A172 (cell line): ENCODE results near the gene PLXNA1. TPM values are rescaled to one million over a fixed set of nuclear protein-coding genes. Genes with fewer than 3 reads are reported as not detected.

Source experiments
- DNase-seq: peaks from one replicate; pipeline ENCODE4 v3.0.0-alpha.2; 2015; ENCODE audit warnings: low spot score
- total RNA-seq: library from RNA; depleted of rRNA; stranded (reverse); fragments of >200 nt; shearing (Covaris generic); gene quantifications from 2 replicates; pipeline ENCODE4 v1.2.3, GENCODE V29; 2014

The PLXNA1 gene
- total RNA-seq, 1 experiment from 2014 or later = 51.3 TPM

DNA sequence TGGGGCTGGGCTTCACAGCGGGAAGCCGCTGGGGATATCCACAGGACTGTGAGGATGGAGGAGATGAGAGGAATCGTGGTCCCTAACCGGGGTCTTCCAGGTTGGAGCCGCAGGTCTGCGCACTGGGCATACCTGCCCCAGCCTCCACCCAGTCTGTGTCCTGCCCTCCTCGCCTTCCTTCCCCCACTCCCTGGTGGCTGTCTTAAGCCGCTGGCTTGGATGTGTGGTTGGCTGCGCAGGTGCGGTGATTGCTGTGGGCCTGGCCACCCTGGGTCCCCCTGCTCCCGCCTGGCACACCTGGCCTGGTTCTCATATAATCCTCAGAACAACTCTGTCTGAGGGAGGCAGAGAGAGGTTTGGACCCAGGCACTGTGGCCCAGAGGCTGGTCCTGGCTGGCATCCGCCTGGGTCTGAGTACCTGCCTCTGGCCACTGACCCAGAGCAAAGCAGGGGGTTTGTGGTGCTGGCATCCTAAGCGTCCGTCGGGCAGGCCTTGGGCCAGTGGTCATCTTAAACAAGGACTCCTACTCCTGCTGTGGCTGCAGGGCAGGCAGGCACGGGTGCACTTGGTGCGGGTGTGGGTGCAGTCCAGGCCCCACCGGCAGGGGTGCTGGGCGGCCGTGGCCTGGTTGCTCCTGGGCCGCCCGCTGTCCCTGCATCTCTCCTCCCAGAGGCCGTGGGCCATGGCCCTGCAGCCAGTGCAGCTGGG, 18.7 kb downstream of the PLXNA1 start:
- no peak for DNase-seq

DNA sequence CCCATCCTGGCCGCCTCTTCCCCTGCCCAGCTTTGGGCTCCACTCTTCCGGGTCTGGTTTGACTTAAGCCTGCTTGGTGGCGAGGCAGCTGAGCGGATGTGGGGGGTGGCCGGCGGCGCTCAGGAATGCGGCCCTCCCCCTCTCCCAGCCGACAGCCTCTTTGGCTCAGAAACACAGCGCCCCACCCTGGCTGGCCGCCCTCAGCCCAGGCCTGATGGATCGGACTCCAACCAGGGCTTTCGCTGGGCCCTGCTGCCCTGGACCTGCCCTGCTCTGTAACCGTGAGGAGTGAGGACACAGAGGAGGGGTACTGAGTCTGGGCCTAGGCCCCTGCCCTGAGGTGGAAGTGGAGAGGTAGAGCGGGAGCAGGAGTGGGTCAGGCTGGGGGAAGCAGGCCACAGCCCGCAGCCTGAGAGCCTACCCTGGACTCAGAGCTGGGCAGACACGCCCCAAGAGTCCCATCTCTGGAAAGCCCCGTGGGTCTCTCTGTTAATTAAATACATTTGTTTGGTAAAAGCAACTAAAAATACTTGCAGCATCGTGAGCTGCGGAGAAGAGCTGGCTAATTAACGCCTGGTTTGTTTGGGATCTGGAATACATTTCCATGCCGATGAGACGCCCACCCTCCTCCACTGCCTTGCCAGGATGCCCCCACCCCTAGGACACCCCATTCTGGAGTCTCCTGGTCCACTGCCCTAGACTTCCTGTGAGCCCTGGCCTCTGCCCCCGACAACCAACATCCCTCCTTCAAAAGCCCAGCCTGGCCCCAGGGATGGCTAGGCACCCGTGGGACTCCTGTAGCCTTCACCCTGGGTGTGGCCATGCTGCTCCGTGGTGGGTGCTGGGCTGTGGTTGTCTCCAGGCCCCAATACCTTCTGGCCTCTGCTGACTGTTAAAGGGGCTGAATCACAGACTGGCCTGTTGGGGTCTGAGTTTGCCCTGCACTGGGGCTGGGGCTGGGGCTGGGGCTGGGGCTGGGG, 19.6 kb downstream of the PLXNA1 start:
- DNase-seq = peak; percentile 93

DNA sequence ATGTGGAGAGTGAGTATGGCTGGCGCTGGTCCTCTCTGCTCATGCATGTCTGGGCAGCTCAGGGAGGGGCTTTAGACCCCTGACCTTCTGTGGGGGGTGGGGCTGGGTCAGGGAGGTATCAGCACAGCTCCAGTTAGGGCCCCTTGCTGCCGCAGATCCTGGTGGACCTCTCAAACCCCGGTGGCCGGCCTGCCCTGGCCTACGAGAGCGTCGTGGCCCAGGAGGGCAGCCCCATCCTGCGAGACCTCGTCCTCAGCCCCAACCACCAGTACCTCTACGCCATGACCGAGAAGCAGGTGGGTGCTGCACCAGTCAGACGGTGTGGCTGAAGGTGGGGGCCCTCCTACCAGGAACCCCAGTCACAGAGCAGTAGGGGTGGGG, 20.2 kb downstream of the PLXNA1 start:
- no peak for DNase-seq

DNA sequence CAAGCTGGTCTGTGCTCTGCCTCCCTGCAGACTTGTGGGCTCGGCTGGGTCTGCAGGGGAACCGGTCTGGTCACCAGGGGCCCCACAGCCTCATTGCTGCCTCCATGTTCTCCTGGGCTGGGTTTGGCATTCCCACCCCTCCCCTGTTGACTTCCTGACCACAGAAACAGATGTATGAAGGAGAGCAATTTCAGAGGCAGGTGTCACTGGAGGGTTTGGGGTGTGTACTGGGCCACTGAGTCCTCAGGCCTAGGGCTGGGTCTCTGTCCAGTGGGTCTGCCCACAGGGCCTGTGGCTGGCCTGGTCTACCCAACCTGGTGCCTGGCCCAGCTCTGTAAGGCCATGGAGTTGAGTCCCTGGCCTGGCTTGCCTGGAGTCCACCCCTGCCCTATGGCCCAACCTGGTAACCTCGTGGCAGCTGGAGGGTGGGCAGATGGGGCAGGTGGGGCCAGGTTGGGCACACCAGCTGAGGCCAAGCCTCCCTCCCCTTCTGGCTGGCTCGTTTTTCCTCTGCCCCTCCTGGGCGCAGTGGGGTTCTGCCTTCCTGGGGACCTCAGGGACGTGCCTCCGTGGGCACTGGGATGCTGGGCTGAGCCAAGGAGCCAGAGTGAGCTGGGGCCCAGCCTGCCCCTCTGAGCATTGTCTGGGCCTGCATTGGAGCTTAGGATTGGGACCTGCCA, 20.8 kb downstream of the PLXNA1 start:
- DNase-seq = no peak

DNA sequence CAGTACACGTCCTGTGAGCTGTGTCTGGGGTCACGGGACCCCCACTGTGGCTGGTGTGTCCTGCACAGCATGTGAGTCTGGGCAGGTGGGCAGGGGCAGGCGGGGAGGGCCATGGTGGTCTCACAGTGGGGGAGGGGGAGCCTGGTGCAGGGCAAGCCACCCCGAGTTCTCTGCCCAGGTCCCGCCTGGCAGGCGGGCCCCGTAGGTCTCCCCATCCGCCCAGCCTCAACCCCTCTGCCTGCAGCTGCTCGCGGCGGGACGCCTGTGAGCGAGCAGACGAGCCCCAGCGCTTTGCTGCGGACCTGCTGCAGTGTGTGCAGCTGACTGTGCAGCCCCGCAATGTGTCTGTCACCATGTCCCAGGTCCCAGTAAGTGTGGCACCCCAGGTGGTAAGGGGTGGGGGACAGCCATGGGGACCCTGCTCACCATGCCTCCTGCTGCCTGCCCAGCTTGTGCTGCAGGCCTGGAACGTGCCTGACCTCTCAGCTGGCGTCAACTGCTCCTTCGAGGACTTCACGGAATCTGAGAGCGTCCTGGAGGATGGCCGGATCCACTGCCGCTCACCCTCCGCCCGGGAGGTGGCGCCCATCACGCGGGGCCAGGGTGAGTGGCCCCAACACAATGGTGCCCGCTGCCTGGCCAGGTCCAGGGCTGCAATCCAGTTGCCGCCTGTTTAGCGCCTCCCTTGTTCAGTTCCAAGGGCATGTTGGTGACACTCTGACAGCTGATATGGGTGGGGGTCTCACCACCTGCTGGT, 21.9 kb downstream of the PLXNA1 start:
- no peak for DNase-seq

DNA sequence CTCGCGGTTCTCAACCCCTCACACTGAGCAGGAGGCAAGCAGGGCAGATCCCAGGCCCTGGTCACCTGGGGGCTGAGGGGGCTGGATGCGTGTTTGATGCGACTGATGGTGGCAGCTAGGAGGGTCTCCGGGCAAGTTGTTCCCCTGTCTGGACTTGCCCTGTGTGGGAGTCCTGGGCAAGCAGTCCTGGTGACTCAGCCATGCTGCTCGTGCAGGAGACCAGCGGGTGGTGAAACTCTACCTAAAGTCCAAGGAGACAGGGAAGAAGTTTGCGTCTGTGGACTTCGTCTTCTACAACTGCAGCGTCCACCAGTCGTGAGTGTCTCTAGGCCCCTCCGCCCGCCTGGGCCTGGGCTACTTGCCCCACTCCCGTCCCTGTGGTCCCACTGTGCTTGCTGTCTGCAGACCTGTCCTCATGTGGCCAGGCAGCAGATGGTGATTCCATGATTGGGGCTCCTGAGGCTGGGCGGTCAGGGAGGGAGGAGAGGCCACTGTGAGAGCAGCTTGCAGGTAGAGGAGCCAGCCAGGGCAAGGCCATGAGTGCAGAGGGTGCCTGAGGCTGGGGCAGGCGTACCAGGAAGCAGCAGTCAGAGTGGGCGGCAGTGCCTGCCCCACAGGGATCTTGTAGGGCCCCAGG, 23.1 kb downstream of the PLXNA1 start:
- no peak for DNase-seq

DNA sequence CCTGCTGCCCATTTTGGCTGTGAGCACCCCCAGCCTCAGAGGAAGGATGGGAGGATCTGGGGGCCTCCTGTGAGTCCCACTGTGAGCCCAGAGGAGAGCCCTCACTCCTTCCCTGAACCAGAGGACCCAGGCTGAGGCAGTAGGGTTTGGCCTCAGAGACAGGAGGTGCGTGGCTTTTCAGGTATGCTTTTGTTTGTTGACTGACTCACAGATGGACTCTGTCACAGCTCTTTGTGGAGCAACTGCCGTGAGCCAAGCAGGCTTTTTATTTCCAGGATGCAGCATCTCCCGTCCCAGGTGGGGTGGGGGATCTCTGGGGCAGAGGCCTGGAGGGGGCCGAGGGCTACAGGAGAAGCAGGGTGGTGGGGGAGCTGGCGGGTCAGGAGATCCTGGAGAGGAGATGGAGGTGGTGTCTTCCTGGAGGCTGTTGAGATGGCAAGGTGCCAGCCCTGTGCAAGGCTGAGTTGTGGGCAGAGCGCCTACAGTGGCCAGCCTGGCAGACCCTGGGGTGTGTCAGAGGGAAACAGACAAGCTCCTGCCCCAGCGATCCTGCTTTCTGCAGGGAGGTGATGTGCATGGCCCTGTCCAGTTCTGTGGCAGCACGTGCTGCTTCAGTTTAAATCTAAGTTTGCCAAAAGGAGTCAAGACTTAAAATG, 24.0 kb downstream of the PLXNA1 start:
- no peak for DNase-seq

DNA sequence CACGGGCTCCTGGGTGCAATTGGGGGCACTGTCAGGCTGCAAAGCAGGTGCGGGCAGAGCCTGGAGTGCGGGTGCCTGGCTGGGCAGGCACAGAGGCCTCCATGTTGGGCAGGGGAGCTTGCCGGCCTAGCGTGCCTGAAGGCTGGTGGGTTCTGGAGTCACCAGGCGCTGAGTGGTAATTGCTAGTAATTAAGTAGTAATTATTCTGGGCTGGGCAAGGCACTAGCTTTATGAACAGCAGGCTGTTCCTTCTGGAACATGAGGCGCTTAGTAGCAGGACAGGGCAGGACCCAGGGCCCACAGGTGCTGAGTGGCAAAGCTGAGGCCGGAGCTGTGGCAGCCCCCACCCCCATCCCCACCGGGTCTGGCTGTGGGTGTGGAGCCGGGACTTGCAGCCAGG, 25.3 kb downstream of the PLXNA1 start:
- DNase-seq = no peak

DNA sequence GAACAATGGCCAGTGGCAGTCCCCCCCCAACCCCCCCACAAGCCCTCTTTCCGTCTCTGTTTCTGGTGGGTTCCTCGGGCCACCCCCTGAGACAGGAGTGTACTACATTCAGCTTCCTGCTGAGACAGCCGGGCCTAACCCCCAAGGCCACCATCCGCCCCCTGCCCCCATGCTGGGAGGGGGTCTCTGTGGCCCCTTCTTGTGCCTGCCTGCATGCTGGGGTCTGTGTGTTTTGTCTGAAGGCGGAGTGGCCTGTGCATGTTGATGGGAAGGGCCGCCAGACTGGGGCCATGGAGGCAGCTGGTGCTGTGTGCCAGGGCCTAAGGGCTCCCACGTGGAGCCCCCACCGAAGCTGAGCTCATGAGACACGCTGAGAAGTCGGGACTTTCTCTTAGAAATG, 26.6 kb downstream of the PLXNA1 start:
- no peak for DNase-seq

DNA sequence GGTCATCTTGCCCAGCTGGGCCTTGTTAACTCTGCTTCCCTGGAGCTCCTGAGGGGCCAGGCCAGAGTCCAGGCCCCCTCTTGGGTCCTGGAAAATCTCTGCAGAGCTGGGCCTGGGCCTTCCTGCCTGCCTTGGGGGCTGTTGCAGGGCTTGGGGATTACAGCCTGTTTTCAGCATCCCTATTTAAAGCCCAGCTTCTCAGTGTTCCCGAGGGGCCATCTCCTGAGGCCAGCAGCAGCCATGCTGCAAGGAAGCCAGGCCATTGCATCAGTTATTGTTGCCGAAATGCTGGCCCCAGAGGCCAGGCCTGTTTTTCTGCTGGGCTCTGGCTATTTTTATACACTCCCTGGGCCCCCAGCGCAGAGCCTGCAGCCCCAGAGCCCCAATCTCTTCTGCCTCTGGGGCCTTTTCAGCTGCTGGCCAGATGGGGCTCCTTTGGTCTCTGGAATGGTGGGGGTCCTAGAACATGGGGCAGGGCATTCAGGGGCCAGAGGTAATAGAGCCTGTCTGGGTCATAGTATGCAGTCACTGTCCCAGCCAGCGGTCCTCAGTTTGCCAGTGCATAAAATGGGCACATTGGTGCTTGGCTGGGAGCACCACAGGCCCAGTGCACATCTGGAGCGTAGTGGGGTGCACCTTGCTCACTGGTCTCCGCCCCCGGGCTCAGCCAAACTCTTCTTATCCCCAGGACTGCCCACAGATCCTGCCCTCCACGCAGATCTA, 28.5 kb downstream of the PLXNA1 start:
- DNase-seq = no peak

DNA sequence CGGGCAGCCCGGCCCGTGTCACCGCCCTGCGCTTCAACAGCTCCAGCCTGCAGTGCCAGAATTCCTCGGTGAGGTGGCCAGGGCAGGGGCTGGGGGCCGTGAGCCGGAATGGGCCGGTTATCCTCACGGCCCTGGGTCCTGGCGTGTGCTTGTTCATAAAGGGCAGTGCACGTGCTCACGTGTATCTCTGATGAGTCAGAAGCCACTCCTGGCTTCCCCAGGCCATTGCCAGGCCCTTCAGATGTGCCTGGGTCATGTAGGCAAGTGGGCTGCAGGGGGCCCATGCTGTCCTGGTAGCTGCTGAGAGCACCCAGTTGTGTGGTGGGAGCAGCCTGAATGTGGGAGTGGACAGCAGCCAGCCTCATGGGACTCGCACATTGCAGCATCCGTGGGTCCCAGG, 29.2 kb downstream of the PLXNA1 start:
- peak; percentile 80 for DNase-seq

DNA sequence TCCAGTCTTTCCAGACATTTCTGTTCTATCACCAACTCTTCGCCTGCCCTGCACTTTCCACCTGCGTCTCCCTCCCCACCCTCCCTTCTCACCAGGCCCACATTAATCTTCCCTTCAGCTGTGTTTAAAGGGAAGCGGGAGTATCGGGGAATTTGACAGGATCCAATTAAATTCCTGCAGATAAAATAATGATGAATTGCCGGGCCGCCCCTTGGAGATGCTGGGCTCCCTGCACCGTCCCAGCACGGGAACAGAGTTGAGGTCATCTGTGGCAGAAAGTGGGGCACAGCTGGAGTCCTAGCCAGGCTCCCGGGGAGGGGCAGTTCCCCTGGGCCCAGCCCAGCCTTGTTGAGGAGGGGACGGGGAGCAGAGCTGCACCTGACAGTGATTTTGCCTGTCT, 30.3 kb downstream of the PLXNA1 start:
- peak; percentile 65 for DNase-seq

DNA sequence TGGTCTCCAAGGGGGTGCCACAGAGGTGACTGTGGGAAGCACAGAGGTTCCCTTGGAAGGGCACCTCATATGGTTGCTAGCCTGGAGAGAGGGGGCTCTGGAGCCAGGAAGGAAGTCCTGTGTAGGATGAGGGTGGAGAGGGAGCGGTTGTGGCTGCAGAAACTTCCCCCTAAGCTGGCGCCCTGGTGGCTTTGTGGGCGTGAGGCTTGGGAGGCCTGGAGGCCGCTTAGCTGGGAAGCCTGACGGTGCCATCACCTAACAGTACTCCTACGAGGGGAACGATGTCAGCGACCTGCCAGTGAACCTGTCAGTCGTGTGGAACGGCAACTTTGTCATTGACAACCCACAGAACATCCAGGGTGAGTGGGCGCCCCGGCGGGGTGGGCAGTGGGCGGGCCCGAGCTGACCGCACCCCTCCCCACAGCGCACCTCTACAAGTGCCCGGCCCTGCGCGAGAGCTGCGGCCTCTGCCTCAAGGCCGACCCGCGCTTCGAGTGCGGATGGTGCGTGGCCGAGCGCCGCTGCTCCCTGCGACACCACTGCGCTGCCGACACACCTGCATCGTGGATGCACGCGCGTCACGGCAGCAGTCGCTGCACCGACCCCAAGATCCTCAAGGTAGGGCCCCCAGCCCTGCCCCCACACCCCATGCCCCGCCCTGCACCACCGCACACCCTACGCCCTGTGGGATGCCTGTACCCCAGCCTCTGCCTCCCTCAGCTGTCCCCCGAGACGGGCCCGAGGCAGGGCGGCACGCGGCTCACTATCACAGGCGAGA, 31.0 kb downstream of the PLXNA1 start:
- DNase-seq = peak; percentile 16

DNA sequence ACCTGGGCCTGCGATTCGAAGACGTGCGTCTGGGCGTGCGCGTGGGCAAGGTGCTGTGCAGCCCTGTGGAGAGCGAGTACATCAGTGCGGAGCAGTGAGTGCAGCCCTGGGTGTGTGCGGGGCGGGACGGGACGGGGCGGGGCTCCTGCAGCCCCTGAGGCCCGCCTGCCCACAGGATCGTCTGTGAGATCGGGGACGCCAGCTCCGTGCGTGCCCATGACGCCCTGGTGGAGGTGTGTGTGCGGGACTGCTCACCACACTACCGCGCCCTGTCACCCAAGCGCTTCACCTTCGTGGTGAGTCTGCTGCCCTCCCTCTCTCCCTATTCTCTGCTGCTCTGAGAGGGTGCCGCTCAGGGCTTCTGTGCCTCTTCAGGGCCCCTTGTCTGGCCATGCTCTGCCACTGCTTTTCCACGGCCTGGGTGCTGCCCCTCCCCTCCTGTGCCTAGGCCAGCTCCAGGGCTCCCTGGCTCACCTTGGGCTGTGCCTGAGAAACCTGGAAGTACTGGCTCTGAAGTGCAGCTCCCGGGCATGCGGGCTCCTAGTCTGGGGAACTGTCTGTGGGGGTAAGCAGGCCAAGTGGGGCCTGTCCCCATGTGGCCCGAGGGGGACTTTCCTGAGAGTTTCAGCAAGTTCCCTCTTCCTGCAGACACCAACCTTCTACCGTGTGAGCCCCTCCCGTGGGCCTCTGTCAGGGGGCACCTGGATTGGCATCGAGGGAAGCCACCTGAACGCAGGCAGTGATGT, 31.8 kb downstream of the PLXNA1 start:
- no peak for DNase-seq

DNA sequence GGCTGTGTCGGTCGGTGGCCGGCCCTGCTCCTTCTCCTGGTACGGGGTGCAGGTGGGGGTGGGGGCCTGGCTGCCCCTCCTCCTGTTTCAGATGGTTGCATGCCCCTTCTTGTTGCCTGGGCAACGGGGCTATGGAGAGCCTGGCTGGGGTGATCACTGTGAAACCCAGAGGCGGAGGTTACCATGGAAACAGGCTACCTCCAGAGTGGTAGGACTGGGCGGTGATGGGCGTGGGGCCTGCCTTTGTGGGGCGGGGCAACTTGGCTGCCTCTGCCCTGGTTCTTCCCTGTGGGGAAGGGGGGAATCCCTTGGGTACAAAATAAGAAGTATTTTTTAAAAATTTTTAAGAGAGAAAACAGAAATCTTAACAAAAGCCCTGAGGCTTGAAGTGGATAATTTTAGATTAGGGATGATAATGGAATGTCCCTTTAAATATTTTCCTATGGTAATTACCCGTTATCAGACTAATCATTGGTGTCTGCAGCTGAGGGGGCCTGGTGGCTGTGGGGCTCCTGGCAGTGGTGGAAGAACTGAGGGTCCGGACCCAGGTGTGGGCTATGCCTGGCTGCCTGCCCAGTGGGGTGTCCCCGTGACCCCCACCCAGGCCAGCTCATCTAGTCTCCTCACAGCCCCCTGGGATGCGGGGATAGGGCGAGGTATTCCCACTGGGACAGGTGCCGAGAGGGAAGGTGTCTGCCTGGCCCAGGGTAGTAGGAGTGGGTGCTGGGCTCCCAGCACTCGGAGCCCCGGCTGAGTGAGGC, 32.5 kb downstream of the PLXNA1 start:
- DNase-seq = peak; percentile 30

DNA sequence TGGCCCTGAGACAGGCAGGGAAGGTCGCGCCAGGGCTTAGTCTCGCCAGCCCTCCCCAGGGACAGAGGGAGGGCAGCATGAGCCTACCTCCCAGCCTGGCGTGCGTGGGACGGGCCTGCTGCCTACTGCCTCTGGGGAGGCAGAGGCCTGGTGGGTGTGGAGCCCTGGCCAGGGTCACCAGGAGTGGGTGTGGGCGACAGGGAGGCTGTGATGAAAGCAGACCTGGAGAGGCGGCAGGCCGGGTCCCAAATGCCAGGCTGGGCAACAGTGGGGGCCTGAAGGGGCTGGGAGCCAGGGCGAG, 33.1 kb downstream of the PLXNA1 start:
- DNase-seq = no peak

DNA sequence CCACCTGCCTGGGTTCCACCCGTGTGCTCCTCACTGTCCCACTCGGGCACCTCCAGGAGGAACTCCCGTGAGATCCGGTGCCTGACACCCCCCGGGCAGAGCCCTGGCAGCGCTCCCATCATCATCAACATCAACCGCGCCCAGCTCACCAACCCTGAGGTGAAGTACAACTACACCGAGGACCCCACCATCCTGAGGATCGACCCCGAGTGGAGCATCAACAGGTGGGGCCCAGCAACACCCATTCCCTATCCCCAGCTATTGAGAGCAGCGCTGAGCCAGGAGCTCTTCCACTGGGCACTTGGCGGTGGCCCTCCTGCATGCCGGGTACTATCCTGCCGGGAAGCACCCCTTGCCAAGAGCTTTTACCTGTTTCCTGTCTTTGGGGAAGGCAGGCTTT, 33.5 kb downstream of the PLXNA1 start:
- no peak for DNase-seq

DNA sequence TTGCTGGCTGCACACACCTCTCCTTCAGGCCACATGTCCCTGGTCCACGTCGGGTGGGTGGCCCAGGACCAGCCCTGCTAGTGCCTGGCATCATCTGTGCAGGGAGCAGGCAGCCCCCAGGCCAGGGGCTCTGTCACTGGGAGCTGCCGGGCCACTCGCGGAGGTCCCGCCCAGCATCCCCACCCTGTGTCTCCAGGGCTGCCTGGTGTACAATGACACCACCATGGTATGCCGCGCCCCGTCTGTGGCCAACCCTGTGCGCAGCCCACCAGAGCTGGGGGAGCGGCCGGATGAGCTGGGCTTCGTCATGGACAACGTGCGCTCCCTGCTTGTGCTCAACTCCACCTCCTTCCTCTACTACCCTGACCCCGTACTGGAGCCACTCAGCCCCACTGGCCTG, 34.3 kb downstream of the PLXNA1 start:
- DNase-seq = no peak
